CD4-positive, alpha-beta T cell treated with Interleukin-4 for 1 hour (primary cell): ENCODE results near the gene HMCN2.
"Not testable (repeated sequence)": the region's sequence is repeated elsewhere in the genome, so short reads cannot be mapped to it uniquely, and the experiment has no call there.

ENCODE experiments used
- DNase-seq, 2 donors: peaks; one replicate each; pipeline ENCODE4 v3.0.0-alpha.2; 2020 to 2022

The HMCN2 gene

DNA sequence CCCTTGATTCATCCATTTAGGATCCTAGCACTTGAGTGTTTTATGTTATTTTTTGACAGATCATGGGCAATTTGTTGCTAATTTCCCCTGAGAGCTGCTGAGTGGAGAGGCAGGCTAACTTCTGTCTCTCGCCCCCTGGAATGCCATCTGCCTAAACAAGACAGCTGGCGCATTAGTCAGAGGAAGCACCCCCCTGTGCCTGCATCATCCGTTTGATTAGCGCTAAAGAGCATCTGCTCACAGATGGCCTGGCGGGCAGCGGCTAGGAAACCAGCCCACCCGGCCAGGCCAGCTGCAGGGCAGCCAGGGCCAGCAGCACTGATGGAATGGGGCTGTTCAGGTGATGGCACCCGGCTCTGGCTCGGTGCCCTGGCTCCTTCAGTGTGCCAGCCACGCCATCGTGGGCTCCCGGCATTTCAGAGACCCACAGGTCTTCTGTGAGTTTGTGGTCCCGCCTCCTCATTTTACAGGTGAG lies 156.3 kb downstream of the HMCN2 start:
- no peak for DNase-seq

DNA sequence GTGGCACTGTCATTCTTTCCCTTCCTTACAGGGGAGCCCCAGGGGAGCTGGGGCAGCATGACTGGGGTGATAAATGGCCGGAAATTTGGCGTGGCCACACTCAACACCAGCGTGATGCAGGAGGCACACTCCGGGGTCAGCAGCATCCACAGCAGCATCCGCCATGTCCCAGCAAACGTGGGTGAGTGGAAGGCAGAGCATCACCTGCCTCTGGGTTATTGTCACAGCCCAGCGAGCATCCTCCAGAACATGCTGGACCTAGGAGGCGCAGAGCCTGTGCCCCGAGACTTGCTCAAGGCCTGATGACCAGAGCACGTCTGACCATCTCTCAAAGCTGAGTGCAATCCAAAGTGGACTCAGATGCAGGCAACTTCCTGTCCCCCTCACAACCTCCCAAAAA lies 157.0 kb downstream of the HMCN2 start:
- no peak for DNase-seq

DNA sequence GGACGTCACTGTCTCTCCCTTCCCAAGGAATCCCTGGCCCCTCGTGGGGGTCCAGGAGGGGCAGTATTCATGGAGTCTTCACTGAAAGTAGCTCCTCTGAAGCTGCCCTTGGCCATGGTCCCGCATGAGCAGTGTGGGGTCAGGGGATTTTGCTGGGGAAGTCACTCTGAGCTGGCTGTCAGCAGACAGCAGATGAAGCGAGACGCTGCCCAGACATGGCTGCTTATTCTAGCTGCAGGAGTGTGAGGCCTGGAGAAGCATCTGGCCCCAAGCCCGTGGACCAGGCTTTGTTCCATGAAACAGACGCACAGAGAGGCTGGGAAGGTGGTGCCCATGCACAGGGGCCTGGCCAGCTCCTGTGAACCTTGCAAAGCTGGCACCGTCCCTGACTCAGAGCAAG lies 157.7 kb downstream of the HMCN2 start:
- DNase-seq: no peak

DNA sequence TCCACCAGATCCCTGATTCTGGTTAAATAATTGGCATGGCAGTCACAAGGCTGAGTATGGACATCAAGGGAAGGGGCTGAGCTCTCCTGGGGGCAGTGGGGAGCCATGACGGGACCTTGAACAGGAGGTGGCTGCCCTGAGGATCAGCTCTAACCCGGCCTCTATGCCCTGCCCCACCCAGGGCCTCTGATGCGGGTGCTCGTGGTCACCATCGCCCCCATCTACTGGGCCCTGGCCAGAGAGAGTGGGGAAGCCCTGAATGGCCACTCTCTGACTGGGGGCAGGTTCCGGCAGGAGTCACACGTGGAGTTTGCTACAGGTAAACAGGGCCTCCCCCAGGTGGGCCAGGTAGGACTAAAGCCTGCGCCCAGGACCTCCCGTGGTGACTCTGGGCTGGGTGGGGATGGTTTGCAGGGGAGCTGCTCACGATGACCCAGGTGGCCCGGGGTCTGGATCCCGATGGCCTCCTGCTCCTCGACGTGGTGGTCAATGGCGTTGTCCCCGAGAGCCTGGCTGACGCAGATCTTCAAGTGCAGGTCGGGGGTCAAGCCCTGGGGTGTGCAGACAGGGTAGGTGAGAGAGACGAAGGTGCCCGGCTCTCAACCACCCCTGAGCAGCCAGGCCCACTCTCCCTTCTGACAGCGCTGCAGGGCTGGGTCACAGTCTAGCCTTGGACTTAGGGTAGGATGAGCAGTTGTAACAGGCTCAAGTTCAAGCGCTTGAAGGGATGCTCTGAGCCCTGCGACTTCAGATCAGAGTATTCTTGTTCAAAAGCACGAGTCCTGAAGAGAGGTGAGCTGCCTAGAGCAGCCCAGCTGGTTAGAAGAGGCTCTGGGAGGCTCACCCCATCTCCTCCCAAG lies 159.3 kb downstream of the HMCN2 start:
- DNase-seq: no peak

DNA sequence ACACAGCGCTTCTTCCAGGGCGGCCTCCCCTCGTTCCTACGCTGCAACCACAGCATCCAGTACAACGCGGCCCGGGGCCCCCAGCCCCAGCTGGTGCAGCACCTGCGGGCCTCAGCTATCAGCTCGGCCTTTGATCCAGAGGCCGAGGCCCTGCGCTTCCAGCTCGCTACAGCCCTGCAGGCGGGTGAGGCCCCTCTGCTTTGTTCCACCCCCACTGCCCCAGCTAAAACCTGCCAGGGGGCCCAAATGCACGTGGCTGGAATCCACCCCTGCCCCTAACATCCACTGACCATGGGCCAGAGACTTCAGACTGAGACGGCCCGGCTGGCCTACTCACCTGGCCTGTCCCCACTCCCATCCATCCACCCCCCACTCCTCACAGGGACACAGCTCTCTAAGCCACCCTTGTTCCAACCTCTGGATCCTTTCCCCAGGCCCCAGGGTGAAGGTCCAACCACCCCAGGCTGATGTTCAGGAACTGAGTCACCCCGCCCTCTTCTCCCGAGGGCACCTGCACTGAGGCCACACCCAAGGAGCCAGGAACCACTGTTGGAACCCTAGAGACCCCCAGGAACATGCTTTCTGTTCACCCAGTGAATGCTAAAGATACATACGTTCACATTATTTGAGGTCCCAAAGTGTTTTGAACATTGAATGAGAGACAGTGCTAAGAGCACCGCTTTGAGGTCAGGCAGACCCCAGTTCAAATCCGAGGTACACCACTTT lies 160.3 kb downstream of the HMCN2 start:
- DNase-seq: no peak

DNA sequence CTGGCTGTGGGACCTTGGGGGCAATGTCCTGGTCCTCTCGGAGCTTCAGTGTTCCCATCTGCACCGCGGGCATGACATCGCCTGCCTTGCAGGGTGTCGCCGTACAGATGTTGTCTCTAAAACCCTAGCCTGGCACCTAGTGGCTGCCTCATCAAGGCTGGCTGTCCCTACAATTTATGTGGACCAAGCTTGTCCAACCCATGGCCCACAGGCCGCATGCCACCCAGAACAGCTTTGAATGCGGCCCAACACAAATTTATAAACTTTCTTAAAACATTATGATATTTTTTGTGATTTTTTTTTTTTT lies 160.9 kb downstream of the HMCN2 start:
- DNase-seq: no peak

DNA sequence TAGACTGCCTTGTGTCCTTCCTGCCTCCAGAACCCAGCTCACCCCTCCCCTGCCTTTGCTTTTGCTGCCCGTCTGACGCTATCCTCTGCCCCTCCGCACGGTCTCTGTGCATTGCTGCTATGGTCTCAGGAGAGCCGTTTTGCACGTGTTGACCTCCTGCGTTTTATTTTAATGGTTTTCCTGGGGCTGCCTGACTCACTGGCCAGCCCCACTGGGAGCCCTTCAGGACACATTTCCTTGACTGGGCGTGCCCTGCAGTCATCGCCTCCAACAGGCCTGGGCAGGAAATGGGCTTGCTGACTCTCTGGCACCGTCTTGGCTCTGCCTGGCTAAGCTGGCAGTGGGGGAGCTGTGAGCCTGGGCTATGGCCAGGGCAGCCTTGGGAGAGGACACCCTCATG lies 161.3 kb downstream of the HMCN2 start:
- DNase-seq: no peak

DNA sequence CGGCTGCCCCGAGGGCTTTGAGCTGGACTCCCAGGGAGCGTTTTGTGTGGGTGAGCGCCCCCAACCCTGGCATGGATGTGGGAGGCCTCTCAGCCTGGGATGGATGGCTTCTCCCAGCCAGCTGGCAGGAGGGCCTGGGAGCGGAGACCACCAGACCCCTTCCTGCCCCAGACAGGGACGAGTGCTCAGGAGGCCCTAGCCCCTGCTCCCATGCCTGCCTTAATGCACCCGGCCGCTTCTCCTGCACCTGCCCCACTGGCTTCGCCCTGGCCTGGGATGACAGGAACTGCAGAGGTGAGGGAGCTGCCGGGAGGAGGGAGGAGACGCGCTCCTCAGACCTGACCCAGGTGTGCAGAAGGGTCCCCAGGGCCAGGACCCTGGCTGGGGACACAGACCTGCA lies 161.8 kb downstream of the HMCN2 start:
- DNase-seq: no peak

DNA sequence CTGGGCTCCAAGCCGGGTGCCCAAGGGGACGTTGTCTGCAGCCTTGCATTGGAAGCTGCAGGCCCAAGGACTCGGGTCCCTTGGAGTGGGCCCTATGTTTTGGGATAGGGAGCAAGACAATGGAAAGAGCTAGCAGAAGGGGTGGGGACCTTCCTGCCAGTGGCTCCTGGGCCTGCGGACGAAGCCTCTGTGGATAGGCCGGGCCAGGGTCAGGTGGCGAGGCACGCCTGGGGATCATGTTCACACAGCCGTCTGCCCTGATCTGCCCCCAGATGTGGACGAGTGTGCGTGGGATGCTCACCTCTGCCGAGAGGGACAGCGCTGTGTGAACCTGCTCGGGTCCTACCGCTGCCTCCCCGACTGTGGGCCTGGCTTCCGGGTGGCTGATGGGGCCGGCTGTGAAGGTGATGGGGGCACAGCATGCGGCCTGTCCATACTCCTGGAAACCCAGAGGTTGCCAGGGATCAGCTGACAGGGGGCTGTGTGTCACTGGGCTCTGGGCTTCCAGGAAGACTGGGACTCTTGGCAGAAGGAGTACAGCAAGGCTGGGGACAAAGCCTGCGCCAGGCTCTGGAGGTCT lies 162.6 kb downstream of the HMCN2 start:
- no peak for DNase-seq

DNA sequence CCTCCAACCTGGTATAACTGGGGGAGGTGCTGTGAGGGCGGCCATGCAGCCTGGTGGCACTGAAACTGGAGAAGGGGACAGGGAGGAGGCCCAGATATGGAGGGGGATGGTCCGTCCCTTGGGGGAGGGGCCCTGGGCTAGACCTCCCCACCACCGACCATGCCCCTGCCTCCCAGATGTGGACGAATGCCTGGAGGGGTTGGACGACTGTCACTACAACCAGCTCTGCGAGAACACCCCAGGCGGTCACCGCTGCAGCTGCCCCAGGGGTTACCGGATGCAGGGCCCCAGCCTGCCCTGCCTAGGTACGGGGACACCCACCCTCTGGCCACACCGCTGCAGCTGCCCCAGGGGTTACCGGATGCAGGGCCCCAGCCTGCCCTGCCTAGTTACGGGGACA lies 163.8 kb downstream of the HMCN2 start:
- DNase-seq: no peak

DNA sequence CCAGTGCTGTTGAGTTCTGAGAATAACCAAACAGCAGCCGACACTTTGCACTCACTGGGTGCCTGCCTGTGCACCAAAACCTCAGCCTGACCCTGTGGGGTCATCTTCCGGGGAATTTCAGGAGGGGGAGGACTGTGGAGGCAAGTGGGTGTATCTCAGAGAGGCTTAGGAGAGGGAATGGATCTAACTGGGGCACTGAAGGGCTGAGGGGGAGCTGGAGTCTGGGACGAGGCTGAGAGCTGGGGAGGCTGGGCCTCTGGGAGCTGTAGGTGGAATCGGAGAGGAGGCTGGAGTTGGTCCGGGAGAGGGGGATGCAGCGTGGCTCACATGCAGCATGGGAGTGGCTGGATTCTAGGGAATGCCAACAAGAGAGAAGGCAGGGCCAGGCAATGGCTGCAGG lies 164.3 kb downstream of the HMCN2 start:
- DNase-seq: no peak

DNA sequence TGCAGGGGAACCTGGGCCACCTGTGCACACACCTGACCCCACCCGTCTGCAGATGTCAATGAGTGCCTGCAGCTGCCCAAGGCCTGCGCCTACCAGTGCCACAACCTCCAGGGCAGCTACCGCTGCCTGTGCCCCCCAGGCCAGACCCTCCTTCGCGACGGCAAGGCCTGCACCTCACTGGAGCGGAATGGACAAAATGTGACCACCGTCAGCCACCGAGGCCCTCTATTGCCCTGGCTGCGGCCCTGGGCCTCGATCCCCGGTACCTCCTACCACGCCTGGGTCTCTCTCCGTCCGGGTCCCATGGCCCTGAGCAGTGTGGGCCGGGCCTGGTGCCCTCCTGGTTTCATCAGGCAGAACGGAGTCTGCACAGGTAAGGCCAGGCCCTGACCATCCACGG lies 164.7 kb downstream of the HMCN2 start:
- DNase-seq: no peak

DNA sequence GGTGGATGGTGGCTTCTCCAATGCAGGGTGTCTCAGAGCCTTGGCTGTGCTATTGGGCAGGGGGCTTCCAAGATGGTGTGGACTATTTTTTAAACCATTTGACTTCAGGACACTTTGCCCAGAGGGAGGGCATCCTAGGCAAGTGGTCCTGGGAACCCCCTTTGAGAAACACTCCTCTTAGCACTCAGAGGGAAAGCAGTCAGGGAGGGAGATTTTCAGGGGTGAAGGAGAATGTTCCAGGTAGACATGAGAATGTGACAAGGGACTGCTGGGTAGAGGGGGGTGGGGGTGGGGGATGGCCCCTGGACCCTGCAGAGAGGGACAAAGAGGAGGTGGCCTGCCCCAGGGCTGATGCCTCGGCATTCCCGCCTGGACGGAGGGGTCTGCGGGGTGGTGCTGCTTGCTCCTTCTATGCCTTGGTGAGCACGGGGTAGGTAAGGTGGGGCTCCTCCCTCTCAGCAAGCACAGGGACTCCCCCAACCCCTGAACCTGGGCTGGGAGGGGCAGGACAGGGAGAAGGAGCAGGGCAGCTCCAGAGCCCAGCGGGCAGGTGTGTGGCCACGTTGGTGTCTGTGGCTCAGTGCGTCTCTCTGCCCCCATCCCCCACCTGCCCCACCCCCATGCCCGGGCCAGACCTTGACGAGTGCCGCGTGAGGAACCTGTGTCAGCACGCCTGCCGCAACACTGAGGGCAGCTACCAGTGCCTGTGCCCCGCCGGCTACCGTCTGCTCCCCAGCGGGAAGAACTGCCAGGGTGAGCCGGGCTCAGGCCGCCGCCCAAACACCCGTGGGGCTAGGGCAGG lies 165.4 kb downstream of the HMCN2 start:
- DNase-seq: no peak

DNA sequence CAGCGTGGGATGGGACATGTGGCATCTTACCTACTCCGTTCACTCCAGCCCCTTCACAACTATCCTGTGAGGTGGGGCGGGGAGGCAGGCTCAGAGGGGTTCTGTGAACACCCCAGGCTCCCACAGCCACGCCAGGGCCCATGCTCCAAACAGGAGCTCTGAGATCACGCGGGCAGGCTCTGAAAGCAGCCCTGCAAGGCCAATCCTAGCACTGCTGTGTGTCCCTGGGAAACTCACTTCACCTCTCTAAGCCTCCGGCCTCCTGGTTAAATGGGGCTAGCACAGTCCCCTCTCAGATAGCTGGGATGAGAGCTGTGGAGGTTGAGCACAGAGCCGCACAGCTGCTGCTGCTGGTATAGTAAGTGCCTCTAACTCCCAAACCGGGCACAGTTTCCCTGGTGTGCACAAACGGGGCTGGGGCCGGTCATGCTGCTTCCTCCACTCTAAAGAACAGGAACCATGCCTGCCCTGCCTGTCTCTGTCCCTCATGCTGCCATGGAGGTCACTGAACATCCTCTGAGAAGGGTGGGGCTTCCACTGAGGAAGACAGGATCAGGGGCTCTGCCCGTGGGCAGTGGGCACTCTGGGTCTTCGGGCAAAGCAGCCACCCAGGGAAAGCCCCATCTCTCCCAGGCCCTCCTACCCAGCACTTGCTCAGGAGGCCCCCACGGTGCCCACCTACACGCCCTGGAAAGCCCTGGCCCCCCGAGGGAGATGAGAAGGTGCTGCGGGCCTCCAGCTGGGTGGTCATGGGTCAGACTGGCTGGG lies 166.2 kb downstream of the HMCN2 start:
- DNase-seq: no peak

DNA sequence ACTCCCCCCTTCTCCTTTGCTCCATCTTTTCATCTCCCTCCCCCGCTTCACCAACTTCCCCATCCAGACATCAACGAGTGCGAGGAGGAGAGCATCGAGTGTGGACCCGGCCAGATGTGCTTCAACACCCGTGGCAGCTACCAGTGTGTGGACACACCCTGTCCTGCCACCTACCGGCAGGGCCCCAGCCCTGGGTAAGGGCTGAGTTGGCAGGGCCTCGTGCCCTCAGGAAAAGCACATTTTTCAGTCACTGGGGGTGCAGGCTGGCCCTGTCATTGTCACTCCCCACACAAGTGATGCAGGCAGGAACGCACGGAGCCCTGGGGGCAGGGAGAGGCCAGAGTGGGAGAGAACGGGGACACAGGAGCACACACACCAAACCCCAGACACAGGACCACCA lies 166.8 kb downstream of the HMCN2 start:
- no peak for DNase-seq

DNA sequence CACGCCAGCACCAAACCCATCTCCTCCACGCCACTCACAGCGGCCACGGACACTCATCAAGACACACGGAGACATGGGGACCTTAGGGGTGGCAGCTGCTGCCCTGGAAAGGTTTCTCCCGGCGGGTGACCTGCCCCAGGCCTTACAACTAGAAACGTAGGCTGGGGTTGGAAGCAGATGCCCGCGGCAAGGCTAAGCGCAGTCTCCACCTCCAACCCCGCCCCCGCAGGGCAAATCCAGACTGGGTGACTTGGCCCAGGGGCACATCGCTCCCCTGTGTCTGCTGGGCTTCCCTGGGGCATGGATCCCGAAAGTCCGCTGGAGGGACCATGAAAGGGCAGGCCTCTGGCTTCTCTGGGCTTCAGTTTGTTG lies 167.2 kb downstream of the HMCN2 start:
- no peak for DNase-seq

DNA sequence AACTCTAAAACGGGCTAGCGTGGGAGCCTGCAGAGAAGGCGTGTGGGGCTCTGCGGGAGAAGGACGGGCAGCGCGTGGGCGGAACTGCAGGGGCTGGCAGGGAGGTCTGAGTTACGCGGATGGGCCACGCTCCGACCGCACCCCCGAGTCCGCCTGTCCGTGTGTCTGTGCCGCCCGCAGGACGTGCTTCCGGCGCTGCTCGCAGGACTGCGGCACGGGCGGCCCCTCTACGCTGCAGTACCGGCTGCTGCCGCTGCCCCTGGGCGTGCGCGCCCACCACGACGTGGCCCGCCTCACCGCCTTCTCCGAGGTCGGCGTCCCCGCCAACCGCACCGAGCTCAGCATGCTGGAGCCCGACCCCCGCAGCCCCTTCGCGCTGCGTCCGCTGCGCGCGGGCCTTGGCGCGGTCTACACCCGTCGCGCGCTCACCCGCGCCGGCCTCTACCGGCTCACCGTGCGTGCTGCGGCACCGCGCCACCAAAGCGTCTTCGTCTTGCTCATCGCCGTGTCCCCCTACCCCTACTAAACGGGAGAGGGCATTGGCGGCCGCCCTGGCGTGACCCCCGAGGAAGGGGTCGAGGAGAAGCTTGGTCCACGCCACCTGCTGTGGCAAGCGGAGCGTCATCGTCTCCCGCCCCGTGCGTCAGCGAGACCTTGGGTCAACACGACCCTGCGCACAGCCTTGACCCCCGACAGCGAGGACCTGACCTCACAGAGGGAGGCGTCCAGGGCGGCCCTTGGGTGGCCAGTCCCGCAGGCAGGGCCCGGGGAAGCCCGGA lies 167.8 kb downstream of the HMCN2 start:
- peak in 1 of 2 donors; percentile 12 for DNase-seq

DNA sequence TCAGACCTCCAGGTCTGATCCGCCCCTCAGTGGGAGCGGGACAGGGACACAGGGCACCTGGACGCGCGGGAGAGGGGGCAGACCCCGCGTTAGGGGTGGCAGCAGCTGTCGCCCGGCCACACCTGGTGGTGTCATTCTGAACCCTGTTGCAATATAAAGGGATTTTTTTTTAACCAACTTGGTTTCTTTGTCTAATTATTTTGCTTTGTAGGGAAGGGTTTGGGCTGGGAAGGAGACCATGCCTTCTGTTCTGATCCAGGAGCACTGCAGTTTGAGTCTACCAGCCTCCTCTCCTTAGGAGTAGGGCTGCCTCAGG lies 168.3 kb downstream of the HMCN2 start:
- DNase-seq: no peak

DNA sequence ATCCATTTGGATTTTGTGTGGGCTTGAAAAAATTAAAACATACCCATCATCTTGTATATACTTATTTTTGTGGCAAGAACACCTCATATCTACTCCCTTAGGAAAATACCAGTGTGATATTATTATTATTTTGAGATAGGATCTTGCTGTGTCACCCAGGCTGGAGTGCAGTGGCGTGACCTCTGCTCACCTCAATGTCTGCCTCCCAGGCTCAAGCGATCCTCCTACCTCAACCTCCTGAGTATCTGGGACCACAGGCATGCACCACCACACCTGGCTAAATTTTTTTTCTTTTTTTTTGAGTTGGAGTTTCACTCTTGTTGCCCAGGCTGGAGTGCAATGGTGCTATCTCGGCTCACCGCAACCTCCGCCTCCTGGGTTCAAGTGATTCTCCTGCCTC lies 169.1 kb downstream of the HMCN2 start:
- DNase-seq: not testable (repeated sequence)

DNA sequence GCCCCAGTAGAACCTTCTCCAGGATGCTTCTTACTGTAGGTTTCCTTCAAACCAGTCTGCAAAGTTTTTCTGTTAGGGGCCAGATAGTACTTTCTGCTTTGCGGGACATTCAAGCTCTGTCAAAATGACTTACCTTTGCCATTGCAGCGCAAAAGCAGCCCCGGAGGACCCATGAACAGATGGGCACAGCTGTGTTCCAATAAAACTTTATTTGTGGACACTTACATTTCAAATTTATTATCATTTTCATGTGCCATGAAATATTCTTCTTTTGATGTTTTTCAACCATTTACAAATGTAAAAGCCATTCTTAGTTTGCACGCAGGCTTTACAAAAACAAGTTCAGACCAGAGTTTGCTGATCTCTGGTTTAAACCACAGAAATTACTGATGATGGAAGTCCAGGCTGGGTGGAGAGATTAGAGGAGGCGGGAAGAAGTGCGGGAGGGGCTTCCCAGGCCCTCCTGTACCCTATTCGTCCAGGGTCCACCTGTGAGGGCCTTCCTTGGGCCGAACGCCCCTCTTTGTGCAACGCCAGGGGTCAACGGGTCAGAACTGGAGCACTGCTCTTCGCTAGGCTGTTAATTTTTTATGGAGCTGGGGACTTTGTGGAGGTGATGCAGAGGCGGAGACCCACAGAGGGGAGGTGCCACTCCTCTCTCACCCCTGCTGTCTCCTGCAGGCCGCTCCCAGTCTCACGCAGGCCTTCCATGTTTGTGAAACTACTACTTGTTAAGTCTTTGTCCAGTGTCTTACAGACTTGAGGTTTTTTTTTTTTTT lies 171.6 kb downstream of the HMCN2 start:
- no peak for DNase-seq

DNA sequence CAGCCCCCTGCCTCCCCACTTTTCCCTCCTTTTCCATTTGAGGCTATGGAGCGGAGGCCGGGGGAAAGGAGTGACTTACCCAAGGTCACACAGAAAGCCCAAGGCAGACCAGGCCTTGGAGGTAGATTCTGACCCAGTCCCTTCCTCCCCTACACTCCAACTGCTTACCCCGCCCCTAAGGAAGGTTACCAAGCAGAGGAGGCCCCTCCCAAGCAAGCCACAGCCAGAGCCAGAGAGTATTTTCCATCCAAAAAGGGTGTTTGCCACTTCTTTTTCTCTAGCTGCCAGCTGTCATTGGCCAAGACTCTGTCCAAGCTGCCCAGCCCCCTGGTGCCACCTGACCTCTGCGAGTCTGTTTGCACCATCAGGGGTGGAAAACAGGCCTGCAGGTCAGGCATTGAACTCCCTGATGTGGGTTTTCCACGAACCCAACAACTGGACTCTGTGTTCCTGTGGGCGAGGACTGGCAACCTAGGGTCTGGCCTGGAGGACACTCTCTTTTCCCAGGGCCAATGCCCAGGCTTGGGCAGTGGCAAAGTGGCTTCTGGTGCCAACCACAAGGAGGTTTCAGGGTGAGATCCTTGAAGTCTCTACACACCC lies 172.9 kb downstream of the HMCN2 start:
- DNase-seq: no peak
